Esophagus muscularis mucosa (tissue), 4 donors: ENCODE results near the gene MOBP. TPM values are rescaled to one million over a fixed set of nuclear protein-coding genes. Genes with fewer than 3 reads are reported as not detected.

ENCODE experiments used
- DNase-seq: peaks from one replicate; pipeline ENCODE4 v3.0.0-alpha.2; 2017; ENCODE audit errors: extremely low spot score
- H3K27ac ChIP-seq, 4 donors: fragments of 200-600 bp; sonication (generic); replicated peaks in 1 of 4; 1 replicate in 3 of 4; 2 replicates in 1 of 4; pipeline ENCODE4 v1.5.1; 2016 to 2019; ENCODE audit warnings: mild to moderate bottlenecking in 1 of 4
- H3K27me3 ChIP-seq, 4 donors: fragments of 200-600 bp; sonication (generic); one replicate each; pipeline versions ENCODE4 v1.5.1 to v1.6.0; 2016 to 2019
- H3K36me3 ChIP-seq, 4 donors: fragments of 200-600 bp; sonication (generic); one replicate each; pipeline ENCODE4 v1.5.1; 2016 to 2019
- H3K4me1 ChIP-seq, 4 donors: fragments of 200-600 bp; sonication (generic); one replicate each; pipeline ENCODE4 v1.5.1; 2016 to 2019
- H3K4me3 ChIP-seq, 4 donors: fragments of 200-600 bp; sonication (generic); 1 replicate in 2 of 4; 2 replicates in 2 of 4; pipeline ENCODE4 v1.5.1; 2016 to 2019; ENCODE audit warnings: mild to moderate bottlenecking in 4 of 4, moderate library complexity in 1 of 4
- H3K9me3 ChIP-seq, 4 donors: fragments of 200-600 bp; sonication (generic); 1 replicate in 3 of 4; 2 replicates in 1 of 4; pipeline ENCODE4 v1.5.1; 2016 to 2019
- EP300 ChIP-seq: sonication (generic); formaldehyde crosslinking; IDR thresholded peaks from one replicate; pipeline ENCODE4 v1.6.1; 2017; ENCODE audit warnings: antibody characterized with exemption
- POLR2A ChIP-seq: fragments of 450-650 bp; IDR thresholded peaks from one replicate; pipeline ENCODE4 v1.6.1; 2017; ENCODE audit warnings: antibody characterized with exemption, moderate library complexity, mild to moderate bottlenecking, low read depth
- POLR2AphosphoS5 ChIP-seq, 2 donors: sonication (generic); formaldehyde crosslinking; IDR thresholded peaks; one replicate each; pipeline ENCODE4 v1.6.1; 2017; ENCODE audit warnings: antibody characterized with exemption in 2 of 2
- WGBS: methylation state at CpG from one replicate; pipeline ENCODE4 v1.1.5; 2018; 5-methylcytosine and 5-hydroxymethylcytosine counted together
- intact Hi-C: fragments of 100-400 bp; cut with DNase I; formaldehyde crosslinking; loops from one replicate; pipeline ENCODE4 v1.15.1; 2023
- total RNA-seq, 4 donors: library from RNA; depleted of rRNA; stranded (reverse); fragments of >200 nt; gene quantifications; one replicate each; pipeline versions ENCODE4 v1.1.0 to v1.2.1, GENCODE V29; 2016
- TF ChIP-seq, protein P1 (sequence below), 3 experiments: fragments of 200-600 bp in 2 of 3; fragments of 450-650 bp in 1 of 3; sonication (generic) in 2 of 3; IDR thresholded peaks; one replicate each; pipeline ENCODE4 v1.5.1; 2017 to 2019; ENCODE audit warnings: antibody characterized with exemption in 3 of 3, mild to moderate bottlenecking in 2 of 3, moderate library complexity in 1 of 3

The MOBP gene
- total RNA-seq, 4 donors from 2014 or later = not detected

DNA sequence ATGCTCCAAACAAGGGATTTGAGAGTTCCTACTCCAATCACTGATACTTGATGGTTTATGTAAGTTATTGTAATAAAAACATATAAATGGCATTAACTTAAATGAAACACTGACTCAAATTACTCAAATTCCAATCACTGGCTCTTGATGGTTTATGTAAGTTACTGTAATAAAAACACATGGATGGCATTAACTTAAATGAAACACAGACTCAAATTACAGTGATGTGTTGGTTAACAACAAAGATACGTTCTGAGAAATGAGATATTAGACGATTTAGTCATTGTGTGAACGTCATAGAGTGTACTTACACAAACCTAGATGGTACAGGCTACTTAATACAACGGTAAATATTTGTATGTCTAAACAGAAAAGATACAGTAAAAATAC is 6.6 kb downstream of the MOBP start:
- H3K27me3 ChIP-seq = peaks cover 0 to 22% (median 0%) of the 10 kb centered on the region in 4 donors
- no peak for TF ChIP-seq EP300
- TF ChIP-seq POLR2AphosphoS5 (IDR thresholded peaks at IDR 0.05) = no peak
- TF ChIP-seq POLR2A = no peak
- TF ChIP-seq, protein P1, sequence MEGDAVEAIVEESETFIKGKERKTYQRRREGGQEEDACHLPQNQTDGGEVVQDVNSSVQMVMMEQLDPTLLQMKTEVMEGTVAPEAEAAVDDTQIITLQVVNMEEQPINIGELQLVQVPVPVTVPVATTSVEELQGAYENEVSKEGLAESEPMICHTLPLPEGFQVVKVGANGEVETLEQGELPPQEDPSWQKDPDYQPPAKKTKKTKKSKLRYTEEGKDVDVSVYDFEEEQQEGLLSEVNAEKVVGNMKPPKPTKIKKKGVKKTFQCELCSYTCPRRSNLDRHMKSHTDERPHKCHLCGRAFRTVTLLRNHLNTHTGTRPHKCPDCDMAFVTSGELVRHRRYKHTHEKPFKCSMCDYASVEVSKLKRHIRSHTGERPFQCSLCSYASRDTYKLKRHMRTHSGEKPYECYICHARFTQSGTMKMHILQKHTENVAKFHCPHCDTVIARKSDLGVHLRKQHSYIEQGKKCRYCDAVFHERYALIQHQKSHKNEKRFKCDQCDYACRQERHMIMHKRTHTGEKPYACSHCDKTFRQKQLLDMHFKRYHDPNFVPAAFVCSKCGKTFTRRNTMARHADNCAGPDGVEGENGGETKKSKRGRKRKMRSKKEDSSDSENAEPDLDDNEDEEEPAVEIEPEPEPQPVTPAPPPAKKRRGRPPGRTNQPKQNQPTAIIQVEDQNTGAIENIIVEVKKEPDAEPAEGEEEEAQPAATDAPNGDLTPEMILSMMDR (IDR thresholded peaks at IDR 0.05) = no peak
- intact Hi-C loops = no loop called here
- peaks cover 0 to 14% (median 3%) of the 10 kb centered on the region in 4 donors for H3K9me3 ChIP-seq
- H3K27ac ChIP-seq = no peak overlapping the region
- no peak for DNase-seq
- 63% methylated on average over 4 of the region's 4 CpGs for WGBS
- H3K4me1 ChIP-seq = no peaks in the 10 kb centered on the region
- H3K36me3 ChIP-seq = no peaks in the 10 kb centered on the region
- no peak overlapping the region for H3K4me3 ChIP-seq

DNA sequence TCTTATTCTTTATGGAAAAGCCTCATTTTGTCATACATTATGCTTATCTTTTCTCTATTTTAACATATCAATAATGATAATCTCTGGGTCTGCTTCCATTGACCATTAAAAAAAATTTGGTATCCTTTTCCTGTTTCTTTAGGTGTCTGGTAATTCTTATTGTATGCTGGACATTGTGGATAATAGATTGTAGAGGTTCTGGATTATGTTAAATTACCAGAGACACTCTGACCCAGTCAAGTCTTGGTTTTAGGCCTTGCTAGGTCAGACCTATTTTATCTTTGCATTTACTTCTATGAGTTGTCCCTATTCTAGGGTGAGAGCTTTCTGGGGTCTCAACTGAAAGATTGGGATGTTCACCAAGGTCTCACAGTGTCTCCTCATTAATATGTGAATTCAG is 9.3 kb downstream of the MOBP start:
- Histone ChIP-seq H3K9me3 (peaks cover 0 to 14% (median 3%) of the 10 kb centered on the region in 4 donors), H3K4me3 (no peak overlapping the region), H3K4me1 (no peaks in the 10 kb centered on the region), H3K27ac (no peak overlapping the region), H3K36me3 (no peaks in the 10 kb centered on the region), H3K27me3 (peaks cover 0 to 15% (median 0%) of the 10 kb centered on the region in 4 donors)
- TF ChIP-seq POLR2AphosphoS5 (IDR thresholded peaks at IDR 0.05) = no peak
- TF ChIP-seq, protein P1 (IDR thresholded peaks at IDR 0.05) = no peak
- no peak for TF ChIP-seq EP300
- TF ChIP-seq POLR2A = no peak
- DNase-seq = no peak
- intact Hi-C loops = no loop called here

DNA sequence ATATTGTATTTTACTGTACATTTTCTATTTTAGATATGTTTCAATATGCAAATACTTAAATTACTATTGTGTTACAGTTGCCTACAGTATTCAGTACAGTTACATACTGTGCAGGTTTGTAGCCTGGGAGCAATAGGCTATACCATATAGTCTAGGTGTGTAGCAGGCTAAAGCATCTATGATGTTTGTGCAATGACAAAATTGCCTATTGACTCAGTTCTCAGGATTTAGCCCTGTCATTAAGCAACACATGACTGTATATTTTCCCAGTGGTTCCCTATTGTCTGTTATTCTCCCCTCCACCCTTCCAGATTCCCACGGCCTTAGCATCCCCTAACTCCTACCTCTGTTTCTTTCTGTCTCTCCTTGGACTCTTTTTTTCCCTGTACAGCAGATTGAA is 10.7 kb downstream of the MOBP start:
- WGBS = 92% methylated on average over 1 of the region's 1 CpG
- H3K4me1 ChIP-seq = no peaks in the 10 kb centered on the region
- no peaks in the 10 kb centered on the region for H3K36me3 ChIP-seq
- peaks cover 0 to 4% (median 0%) of the 10 kb centered on the region in 4 donors for H3K27me3 ChIP-seq
- TF ChIP-seq, protein P1 (IDR thresholded peaks at IDR 0.05) = no peak
- TF ChIP-seq EP300 (no peak), POLR2AphosphoS5 (IDR thresholded peaks at IDR 0.05) (no peak)
- H3K9me3 ChIP-seq = peaks cover 0 to 14% (median 3%) of the 10 kb centered on the region in 4 donors
- no peak for DNase-seq
- no peak overlapping the region for H3K4me3 ChIP-seq
- H3K27ac ChIP-seq = no peak overlapping the region
- intact Hi-C loops = no loop called here

DNA sequence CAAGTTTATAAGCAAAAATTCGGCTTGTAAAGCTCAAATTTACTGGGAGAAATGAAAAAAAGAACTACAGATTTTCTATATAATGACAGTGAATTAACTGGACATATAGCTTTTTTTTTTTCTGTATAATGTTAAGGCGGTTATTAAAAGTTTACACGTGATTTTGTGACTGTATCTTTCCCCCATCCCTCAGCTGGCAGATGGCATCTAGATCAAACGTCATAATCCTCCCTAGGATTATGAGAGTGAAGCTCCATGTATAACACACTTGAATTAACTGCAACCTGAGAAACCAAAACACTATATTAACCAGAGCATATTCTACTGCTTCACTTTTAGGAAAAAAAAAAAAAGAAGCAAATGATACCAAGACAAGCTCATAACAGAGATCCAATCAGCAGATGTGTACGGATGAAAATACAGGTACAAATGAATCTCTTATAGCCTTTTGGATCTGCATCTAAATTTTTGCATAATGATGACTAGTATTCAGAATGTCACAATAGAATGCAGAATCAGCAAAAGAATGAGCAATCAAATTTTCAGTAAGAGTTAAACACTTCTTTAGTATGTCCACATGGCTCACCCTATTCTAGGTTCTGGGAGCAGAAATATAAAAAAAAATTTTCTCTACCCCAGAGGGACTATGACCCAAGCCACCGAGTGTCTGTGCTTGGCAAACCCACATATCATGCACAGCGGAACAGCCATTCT is 12.4 kb downstream of the MOBP start:
- Histone ChIP-seq H3K9me3 (peaks cover 0 to 14% (median 3%) of the 10 kb centered on the region in 4 donors), H3K27ac (no peak overlapping the region), H3K4me1 (no peaks in the 10 kb centered on the region), H3K4me3 (no peak overlapping the region), H3K27me3 (no peaks in the 10 kb centered on the region), H3K36me3 (no peaks in the 10 kb centered on the region)
- no peak for DNase-seq
- intact Hi-C loops = no loop called here
- 60% methylated on average over 7 of the region's 7 CpGs for WGBS
- TF ChIP-seq, protein P1 (IDR thresholded peaks at IDR 0.05) = no peak
- TF ChIP-seq POLR2A = no peak
- no peak for TF ChIP-seq POLR2AphosphoS5 (IDR thresholded peaks at IDR 0.05)
- no peak for TF ChIP-seq EP300

DNA sequence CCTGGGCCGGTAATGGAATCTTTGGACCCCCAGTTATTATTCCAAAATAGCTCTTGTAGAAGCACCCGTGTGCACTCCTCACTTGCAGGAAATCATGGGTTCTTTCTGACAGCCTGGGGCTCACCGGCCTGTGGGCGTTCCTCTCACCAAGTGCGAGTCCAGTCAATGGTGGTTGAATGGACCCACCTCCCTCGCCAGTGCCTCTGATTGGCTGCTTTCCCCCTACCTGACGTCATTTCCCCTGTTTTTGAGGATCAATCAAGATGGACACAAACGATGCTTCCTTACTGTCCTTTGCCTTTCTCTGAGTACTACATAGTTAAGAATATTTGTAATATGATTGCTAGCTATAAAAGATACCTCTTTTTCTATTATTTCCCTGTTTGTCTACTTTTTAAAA is 18.1 kb downstream of the MOBP start:
- Histone ChIP-seq H3K4me3 (no peak overlapping the region), H3K27me3 (peaks cover 0 to 2% (median 0%) of the 10 kb centered on the region in 4 donors), H3K4me1 (no peaks in the 10 kb centered on the region), H3K27ac (no peak overlapping the region), H3K36me3 (no peaks in the 10 kb centered on the region), H3K9me3 (peaks cover 0 to 3% (median 0%) of the 10 kb centered on the region in 4 donors)
- TF ChIP-seq POLR2AphosphoS5 (IDR thresholded peaks at IDR 0.05) (no peak), EP300 (no peak), POLR2A (no peak)
- TF ChIP-seq, protein P1 (IDR thresholded peaks at IDR 0.05) = no peak
- intact Hi-C loops = no loop called here
- 85% methylated on average over 8 of the region's 8 CpGs for WGBS
- DNase-seq = no peak
